ENCODE data around the gene FHL2.
"Not testable (repeated sequence)": the region's sequence is repeated elsewhere in the genome, so short reads cannot be mapped to it uniquely, and the experiment has no call there.

Gene FHL2

GRCh38 chr2:105398336-105399206, at the start of gene FHL2:
Gene FHL2, minus strand, starts transcription at chr2:105399051. Its CDS starts 12,535 bp downstream, at chr2:105386516.
- peak; percentile 81 for DNase-seq (ENCODE audit: low spot score)

GRCh38 chr2:105447476-105447875, 48.6 kb upstream of the FHL2 start:
- DNase-seq (ENCODE audit: low spot score): no peak

GRCh38 chr2:105446501-105446900, 47.6 kb upstream of the FHL2 start:
- DNase-seq (ENCODE audit: low spot score): no peak

GRCh38 chr2:105445976-105446375, 47.1 kb upstream of the FHL2 start:
- no peak for DNase-seq (ENCODE audit: low spot score)

- DNase-seq (ENCODE audit: low spot score): no peak
These were observed 46.6 kb upstream of the FHL2 start for GRCh38 chr2:105445498-105445897.

GRCh38 chr2:105443617-105444598, 45.1 kb upstream of the FHL2 start:
- DNase-seq (ENCODE audit: low spot score): no peak

- no peak for DNase-seq (ENCODE audit: low spot score)
These were observed 43.9 kb upstream of the FHL2 start for GRCh38 chr2:105442721-105443120.

- DNase-seq (ENCODE audit: low spot score): no peak
These were observed 43.2 kb upstream of the FHL2 start for GRCh38 chr2:105442056-105442455.

- no peak for DNase-seq (ENCODE audit: low spot score)
These were observed 40.3 kb upstream of the FHL2 start for GRCh38 chr2:105439141-105439540.

GRCh38 chr2:105438104-105438929, 39.5 kb upstream of the FHL2 start:
- DNase-seq (ENCODE audit: low spot score): peak; percentile 14

- DNase-seq (ENCODE audit: low spot score): no peak
These were observed 38.9 kb upstream of the FHL2 start for GRCh38 chr2:105437708-105438103.

- no peak for DNase-seq (ENCODE audit: low spot score)
These were observed 33.9 kb upstream of the FHL2 start for GRCh38 chr2:105432749-105433148.

- DNase-seq (ENCODE audit: low spot score): no peak
These were observed 33.2 kb upstream of the FHL2 start for GRCh38 chr2:105432044-105432399.

- no peak for DNase-seq (ENCODE audit: low spot score)
These were observed 32.7 kb upstream of the FHL2 start for GRCh38 chr2:105431367-105432043.

- no peak for DNase-seq (ENCODE audit: low spot score)
These were observed 29.7 kb upstream of the FHL2 start for GRCh38 chr2:105428387-105429018.

- DNase-seq (ENCODE audit: low spot score): no peak
These were observed 28.6 kb upstream of the FHL2 start for GRCh38 chr2:105427485-105427884.

- no peak for DNase-seq (ENCODE audit: low spot score)
These were observed 27.9 kb upstream of the FHL2 start for GRCh38 chr2:105426626-105427292.

GRCh38 chr2:105425936-105426625, 27.2 kb upstream of the FHL2 start:
- DNase-seq (ENCODE audit: low spot score): no peak

- not testable (repeated sequence) for DNase-seq (ENCODE audit: low spot score)
These were observed 26.0 kb upstream of the FHL2 start for GRCh38 chr2:105424836-105425235.

- no peak for DNase-seq (ENCODE audit: low spot score)
These were observed 23.9 kb upstream of the FHL2 start for GRCh38 chr2:105422801-105423200.
